Astrocyte (in vitro differentiated cells and primary cell): Measurements from ENCODE around the gene CSRNP3. TPM values are rescaled to one million over a fixed set of nuclear protein-coding genes. Genes with fewer than 3 reads are reported as not detected.

ENCODE experiments used
- DNase-seq: peaks from one replicate; pipeline ENCODE4 v3.0.0-alpha.2; 2010; ENCODE audit warnings: low read depth
- FAIRE-seq: peaks from 2 replicates; lab custom pipeline; 2011; peaks lifted over from hg19 to GRCh38; lab: Jason Lieb, UNC
- H2AFZ ChIP-seq: 2 replicates; pipeline ENCODE4 v1.6.0; 2012; ENCODE audit warnings: low read depth, low read length, inconsistent platforms
- H3K27ac ChIP-seq: 2 replicates; pipeline ENCODE4 v1.5.1; 2011; ENCODE audit warnings: low read depth, low read length, inconsistent platforms
- H3K27me3 ChIP-seq: 2 replicates; pipeline ENCODE4 v1.6.0; 2011; ENCODE audit warnings: low read length, inconsistent platforms; ENCODE audit not compliant: insufficient read depth
- H3K36me3 ChIP-seq: 2 replicates; pipeline ENCODE4 v1.5.1; 2011; ENCODE audit warnings: low read length, inconsistent platforms; ENCODE audit not compliant: insufficient read depth
- H3K4me1 ChIP-seq: 2 replicates; pipeline ENCODE4 v1.5.1; 2011; ENCODE audit warnings: low read length, inconsistent platforms; ENCODE audit not compliant: insufficient read depth
- H3K4me2 ChIP-seq: 2 replicates; pipeline ENCODE4 v1.6.0; 2012; ENCODE audit warnings: low read length, inconsistent platforms
- H3K4me3 ChIP-seq: 2 replicates; pipeline ENCODE4 v1.5.1; 2011; ENCODE audit warnings: low read depth, mild to moderate bottlenecking, low read length, inconsistent platforms; ENCODE audit not compliant: insufficient read depth
- H3K79me2 ChIP-seq: 2 replicates; pipeline ENCODE4 v1.6.0; 2012; ENCODE audit warnings: mild to moderate bottlenecking, low read length, inconsistent platforms; ENCODE audit not compliant: insufficient read depth
- H3K9ac ChIP-seq: 2 replicates; pipeline ENCODE4 v1.6.0; 2012; ENCODE audit warnings: mild to moderate bottlenecking, low read length, inconsistent platforms
- H3K9me3 ChIP-seq: 2 replicates; pipeline ENCODE4 v1.5.1; 2012; ENCODE audit warnings: low read depth, mild to moderate bottlenecking, low read length, inconsistent platforms; ENCODE audit not compliant: insufficient read depth
- H4K20me1 ChIP-seq: 2 replicates; pipeline ENCODE4 v1.6.0; 2012; ENCODE audit warnings: low read length, inconsistent platforms; ENCODE audit not compliant: insufficient read depth
- H3K27ac Mint-ChIP-seq: one replicate; pipeline ENCODE4 v1.8.0; 2021; ENCODE audit warnings: mild to moderate bottlenecking, mixed read lengths; ENCODE audit not compliant: unreplicated experiment
- H3K27me3 Mint-ChIP-seq: one replicate; pipeline ENCODE4 v1.8.0; 2021; ENCODE audit warnings: low read depth, mixed read lengths; ENCODE audit not compliant: unreplicated experiment
- H3K36me3 Mint-ChIP-seq: one replicate; pipeline ENCODE4 v1.8.0; 2021; ENCODE audit warnings: low read depth, mixed read lengths; ENCODE audit not compliant: unreplicated experiment
- H3K4me1 Mint-ChIP-seq: one replicate; pipeline ENCODE4 v1.8.0; 2021; ENCODE audit warnings: low read depth, mixed read lengths; ENCODE audit not compliant: unreplicated experiment
- H3K4me3 Mint-ChIP-seq: one replicate; pipeline ENCODE4 v1.8.0; 2021; ENCODE audit warnings: mild to moderate bottlenecking, moderate library complexity, mixed read lengths; ENCODE audit not compliant: unreplicated experiment
- H3K9me3 Mint-ChIP-seq: one replicate; pipeline ENCODE4 v1.8.0; 2021; ENCODE audit warnings: mild to moderate bottlenecking, mixed read lengths; ENCODE audit not compliant: unreplicated experiment
- CTCF ChIP-seq: IDR thresholded peaks from 2 replicates; pipeline ENCODE4 v1.5.1; 2011; ENCODE audit warnings: low read depth, mild to moderate bottlenecking, inconsistent platforms, low read length, moderate library complexity; ENCODE audit not compliant: insufficient read depth
- EZH2 ChIP-seq: IDR thresholded peaks from 2 replicates; pipeline ENCODE4 v1.6.1; 2012; ENCODE audit warnings: mild to moderate bottlenecking, low read length, inconsistent platforms; ENCODE audit not compliant: insufficient read depth
- total RNA-seq: library from RNA; stranded (reverse); gene quantifications from 2 replicates; pipeline ENCODE4 v1.2.1, GENCODE V29; 2021

CSRNP3 gene
- total RNA-seq, 1 donor from 2014 or later: 5.9 TPM

DNA sequence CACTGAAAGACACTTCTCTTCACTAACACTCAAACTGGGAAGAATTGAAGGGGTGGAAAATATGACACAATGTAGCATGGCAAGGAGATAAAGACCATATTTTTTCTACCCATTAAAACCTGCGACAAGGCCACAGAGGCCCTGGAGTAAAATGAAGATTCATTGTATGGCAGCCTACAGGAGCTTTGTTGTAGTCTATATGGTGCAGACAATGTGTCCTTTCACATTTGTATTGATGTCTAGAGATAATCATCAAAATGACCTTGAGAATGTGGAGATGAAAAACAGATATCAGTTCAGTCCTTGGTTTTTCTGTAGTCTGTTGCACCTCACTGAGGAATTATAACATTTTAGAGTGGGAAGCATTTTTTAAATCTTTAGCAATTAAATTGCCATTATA is 80.1 kb downstream of the CSRNP3 start:
- no peak for DNase-seq
- H3K36me3 Mint-ChIP-seq: no peaks in the 10 kb centered on the region
- H3K9me3 Mint-ChIP-seq: no peaks in the 10 kb centered on the region

GRCh38 chr2:165558832-165559231 is 89.3 kb downstream of the CSRNP3 start:
- H3K27ac ChIP-seq: no peak overlapping the region
- H3K36me3 ChIP-seq: no peaks in the 10 kb centered on the region
- no peaks in the 10 kb centered on the region for H3K9me3 ChIP-seq
- H3K27ac Mint-ChIP-seq: no peak overlapping the region
- H3K9ac ChIP-seq: no peak overlapping the region
- no peak for TF ChIP-seq CTCF
- no peak for TF ChIP-seq EZH2
- no peak overlapping the region for H2AFZ ChIP-seq
- DNase-seq (no peak), FAIRE-seq (no peak)
- H3K4me3 Mint-ChIP-seq: no peak overlapping the region
- H4K20me1 ChIP-seq: no peaks in the 10 kb centered on the region
- H3K4me1 ChIP-seq: no peaks in the 10 kb centered on the region
- no peak overlapping the region for H3K4me2 ChIP-seq
- H3K27me3 Mint-ChIP-seq: no peaks in the 10 kb centered on the region
- H3K36me3 Mint-ChIP-seq: no peaks in the 10 kb centered on the region
- no peaks in the 10 kb centered on the region for H3K9me3 Mint-ChIP-seq
- no peaks in the 10 kb centered on the region for H3K4me1 Mint-ChIP-seq
- no peak overlapping the region for H3K4me3 ChIP-seq
- no peaks in the 10 kb centered on the region for H3K79me2 ChIP-seq
- H3K27me3 ChIP-seq: no peaks in the 10 kb centered on the region

More for the DNA sequence above, 80.1 kb downstream of the CSRNP3 start:
- Histone ChIP-seq H3K9ac (no peak overlapping the region), H3K36me3 (no peaks in the 10 kb centered on the region), H3K79me2 (no peaks in the 10 kb centered on the region), H3K4me2 (no peak overlapping the region), H2AFZ (no peak overlapping the region), H3K9me3 (no peaks in the 10 kb centered on the region), H3K27me3 (no peaks in the 10 kb centered on the region), H4K20me1 (no peaks in the 10 kb centered on the region), H3K27ac (no peak overlapping the region), H3K4me1 (no peaks in the 10 kb centered on the region), H3K4me3 (no peak overlapping the region)
- no peak overlapping the region for H3K4me3 Mint-ChIP-seq
- no peak for FAIRE-seq
- H3K27ac Mint-ChIP-seq: no peak overlapping the region
- H3K4me1 Mint-ChIP-seq: no peaks in the 10 kb centered on the region
- H3K27me3 Mint-ChIP-seq: no peaks in the 10 kb centered on the region
- TF ChIP-seq CTCF: no peak
- no peak for TF ChIP-seq EZH2

GRCh38 chr2:165560377-165560988 is 91.0 kb downstream of the CSRNP3 start:
- no peaks in the 10 kb centered on the region for H3K9me3 ChIP-seq
- FAIRE-seq (no peak), DNase-seq (no peak)
- TF ChIP-seq CTCF: no peak
- no peak for TF ChIP-seq EZH2
- no peaks in the 10 kb centered on the region for H3K9me3 Mint-ChIP-seq
- no peak overlapping the region for H3K27ac ChIP-seq
- H3K79me2 ChIP-seq: no peaks in the 10 kb centered on the region
- no peaks in the 10 kb centered on the region for H3K27me3 ChIP-seq
- H3K4me3 ChIP-seq: no peak overlapping the region
- H3K36me3 ChIP-seq: no peaks in the 10 kb centered on the region
- H3K36me3 Mint-ChIP-seq: no peaks in the 10 kb centered on the region
- H4K20me1 ChIP-seq: no peaks in the 10 kb centered on the region
- no peak overlapping the region for H3K9ac ChIP-seq
- no peak overlapping the region for H3K4me3 Mint-ChIP-seq
- no peak overlapping the region for H3K4me2 ChIP-seq
- no peak overlapping the region for H3K27ac Mint-ChIP-seq
- H3K4me1 ChIP-seq: no peaks in the 10 kb centered on the region
- H2AFZ ChIP-seq: no peak overlapping the region
- H3K27me3 Mint-ChIP-seq: no peaks in the 10 kb centered on the region
- H3K4me1 Mint-ChIP-seq: no peaks in the 10 kb centered on the region
